Gastroesophageal sphincter (tissue), 4 donors: ENCODE results near the gene SLC9A8. TPM values are rescaled to one million over a fixed set of nuclear protein-coding genes. Genes with fewer than 3 reads are reported as not detected.

Experiments used
- ATAC-seq: fragments of 150-250 bp; one replicate; pipeline ENCODE4 v1.9.1; 2016; ENCODE audit warnings: mild to moderate bottlenecking, moderate library complexity
- H3K27ac ChIP-seq, 4 donors: fragments of 200-600 bp; sonication (generic) in 3 of 4; 1 replicate in 3 of 4; 2 replicates in 1 of 4; pipeline ENCODE4 v1.5.1; 2016 to 2019
- H3K27me3 ChIP-seq: fragments of 200-600 bp; sonication (generic); one replicate; pipeline ENCODE4 v1.5.1; 2019
- H3K36me3 ChIP-seq, 2 donors: fragments of 200-600 bp; sonication (generic); one replicate each; pipeline ENCODE4 v1.5.1; 2019; ENCODE audit warnings: control low read depth in 1 of 2
- H3K4me1 ChIP-seq, 3 donors: fragments of 200-600 bp; sonication (generic); 1 replicate in 2 of 3; 2 replicates in 1 of 3; pipeline ENCODE4 v1.5.1; 2016 to 2019; ENCODE audit warnings: control low read depth in 2 of 3
- H3K4me3 ChIP-seq, 2 donors: fragments of 200-600 bp; sonication (generic); one replicate each; pipeline ENCODE4 v1.5.1; 2019; ENCODE audit warnings: mild to moderate bottlenecking in 1 of 2, moderate library complexity in 1 of 2
- H3K9me3 ChIP-seq, 3 donors: fragments of 200-600 bp; sonication (generic); one replicate each; pipeline ENCODE4 v1.5.1; 2017 to 2019; ENCODE audit warnings: control low read depth in 2 of 3
- EP300 ChIP-seq: sonication (generic); formaldehyde crosslinking; IDR thresholded peaks from one replicate; pipeline ENCODE4 v1.6.1; 2017; ENCODE audit warnings: antibody characterized with exemption, mild to moderate bottlenecking
- POLR2A ChIP-seq, 2 donors: fragments of 450-650 bp; IDR thresholded peaks; one replicate each; pipeline ENCODE4 v1.6.1; 2017; ENCODE audit warnings: antibody characterized with exemption in 2 of 2, mild to moderate bottlenecking in 2 of 2, moderate library complexity in 1 of 2
- POLR2AphosphoS5 ChIP-seq: sonication (generic); formaldehyde crosslinking; IDR thresholded peaks from one replicate; pipeline ENCODE4 v1.6.1; 2017; ENCODE audit warnings: antibody characterized with exemption
- WGBS, 2 donors: methylation state at CpG; one replicate each; pipeline ENCODE4 v1.1.5; 2018; ENCODE audit warnings: low coverage in 1 of 2; 5-methylcytosine and 5-hydroxymethylcytosine counted together
- total RNA-seq, 4 donors: library from RNA; depleted of rRNA; stranded (reverse); fragments of >200 nt; gene quantifications; one replicate each; pipeline ENCODE4 v1.1.0, GENCODE V29; 2016
- TF ChIP-seq, protein P1 (sequence below), 4 experiments: fragments of 200-600 bp in 2 of 4; fragments of 450-650 bp in 2 of 4; sonication (generic) in 1 of 4; IDR thresholded peaks; one replicate each; pipeline ENCODE4 v1.5.1; 2017 to 2019; ENCODE audit warnings: antibody characterized with exemption in 4 of 4, mild to moderate bottlenecking in 2 of 4, moderate library complexity in 2 of 4

The SLC9A8 gene
- total RNA-seq, 4 donors from 2014 or later, result 4.7 to 9.3 (median 7.5) TPM

DNA sequence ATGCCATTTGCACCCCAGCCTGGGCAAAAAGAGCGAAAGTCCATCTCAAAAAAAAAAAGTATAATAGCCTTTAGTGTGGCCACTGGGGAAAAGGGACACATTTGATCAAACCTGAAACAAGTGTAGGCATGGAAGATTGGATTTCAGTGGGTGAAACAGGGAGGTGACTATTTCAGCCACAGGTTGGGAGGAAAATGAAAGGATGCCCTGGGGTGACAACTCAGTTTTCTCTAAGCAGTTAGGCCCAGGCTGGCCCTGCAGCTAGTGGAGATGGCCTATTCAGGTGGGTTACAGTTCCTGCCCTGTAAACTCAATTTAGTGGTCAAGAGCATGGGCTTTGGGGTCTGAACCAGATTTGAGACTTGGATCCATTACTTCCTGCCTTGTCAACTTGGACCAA, 66.3 kb downstream of the SLC9A8 start:
- H3K27me3 ChIP-seq, result no peaks in the 10 kb centered on the region
- ATAC-seq, result no peak
- 92% methylated on average over 1 of the region's 1 CpG; no CpG with 5 or more reads in 1 of the 2 donors for WGBS, 2 donors
- no peak overlapping the region for H3K27ac ChIP-seq
- H3K36me3 ChIP-seq, result peaks cover 0 to 71% of the 10 kb centered on the region in 2 donors
- no peaks in the 10 kb centered on the region for H3K9me3 ChIP-seq
- TF ChIP-seq, protein P1, sequence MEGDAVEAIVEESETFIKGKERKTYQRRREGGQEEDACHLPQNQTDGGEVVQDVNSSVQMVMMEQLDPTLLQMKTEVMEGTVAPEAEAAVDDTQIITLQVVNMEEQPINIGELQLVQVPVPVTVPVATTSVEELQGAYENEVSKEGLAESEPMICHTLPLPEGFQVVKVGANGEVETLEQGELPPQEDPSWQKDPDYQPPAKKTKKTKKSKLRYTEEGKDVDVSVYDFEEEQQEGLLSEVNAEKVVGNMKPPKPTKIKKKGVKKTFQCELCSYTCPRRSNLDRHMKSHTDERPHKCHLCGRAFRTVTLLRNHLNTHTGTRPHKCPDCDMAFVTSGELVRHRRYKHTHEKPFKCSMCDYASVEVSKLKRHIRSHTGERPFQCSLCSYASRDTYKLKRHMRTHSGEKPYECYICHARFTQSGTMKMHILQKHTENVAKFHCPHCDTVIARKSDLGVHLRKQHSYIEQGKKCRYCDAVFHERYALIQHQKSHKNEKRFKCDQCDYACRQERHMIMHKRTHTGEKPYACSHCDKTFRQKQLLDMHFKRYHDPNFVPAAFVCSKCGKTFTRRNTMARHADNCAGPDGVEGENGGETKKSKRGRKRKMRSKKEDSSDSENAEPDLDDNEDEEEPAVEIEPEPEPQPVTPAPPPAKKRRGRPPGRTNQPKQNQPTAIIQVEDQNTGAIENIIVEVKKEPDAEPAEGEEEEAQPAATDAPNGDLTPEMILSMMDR (IDR thresholded peaks at IDR 0.05), result no peak
- no peak for TF ChIP-seq POLR2AphosphoS5
- peaks cover 0 to 39% (median 0%) of the 10 kb centered on the region in 3 donors for H3K4me1 ChIP-seq
- no peak overlapping the region for H3K4me3 ChIP-seq

DNA sequence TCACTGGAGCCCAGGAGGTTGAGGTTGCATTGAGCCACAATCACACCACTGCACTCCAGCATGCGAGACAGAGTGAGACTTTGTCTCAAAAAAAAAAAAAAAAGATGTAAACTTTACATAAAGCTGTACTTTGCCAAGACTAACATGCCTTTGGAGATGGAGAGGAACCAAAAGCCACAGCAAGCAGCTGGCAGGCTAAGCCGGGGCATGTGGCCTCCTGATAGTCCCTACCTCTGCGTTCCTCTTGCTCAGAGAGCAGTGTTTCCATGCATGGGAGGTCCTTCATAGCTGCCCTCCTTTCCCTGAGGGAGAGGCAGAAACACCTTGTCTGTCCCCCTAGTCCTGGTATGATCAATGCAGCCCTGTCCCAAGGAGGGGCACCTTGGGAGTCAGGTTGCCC, 67.5 kb downstream of the SLC9A8 start:
- Histone ChIP-seq H3K27me3 (no peaks in the 10 kb centered on the region), H3K4me3 (no peak overlapping the region), H3K27ac (no peak overlapping the region), H3K36me3 (peaks cover 0 to 83% of the 10 kb centered on the region in 2 donors), H3K4me1 (peaks cover 0 to 39% (median 0%) of the 10 kb centered on the region in 3 donors), H3K9me3 (no peaks in the 10 kb centered on the region)
- WGBS, 2 donors, result 50 to 77% methylated on average over 1 to 3 of the region's 3 CpGs
- TF ChIP-seq, protein P1 (IDR thresholded peaks at IDR 0.05), result no peak
- no peak for TF ChIP-seq POLR2A (IDR thresholded peaks at IDR 0.05)
- no peak for TF ChIP-seq POLR2AphosphoS5
- TF ChIP-seq EP300, result no peak
- ATAC-seq, result no peak

DNA sequence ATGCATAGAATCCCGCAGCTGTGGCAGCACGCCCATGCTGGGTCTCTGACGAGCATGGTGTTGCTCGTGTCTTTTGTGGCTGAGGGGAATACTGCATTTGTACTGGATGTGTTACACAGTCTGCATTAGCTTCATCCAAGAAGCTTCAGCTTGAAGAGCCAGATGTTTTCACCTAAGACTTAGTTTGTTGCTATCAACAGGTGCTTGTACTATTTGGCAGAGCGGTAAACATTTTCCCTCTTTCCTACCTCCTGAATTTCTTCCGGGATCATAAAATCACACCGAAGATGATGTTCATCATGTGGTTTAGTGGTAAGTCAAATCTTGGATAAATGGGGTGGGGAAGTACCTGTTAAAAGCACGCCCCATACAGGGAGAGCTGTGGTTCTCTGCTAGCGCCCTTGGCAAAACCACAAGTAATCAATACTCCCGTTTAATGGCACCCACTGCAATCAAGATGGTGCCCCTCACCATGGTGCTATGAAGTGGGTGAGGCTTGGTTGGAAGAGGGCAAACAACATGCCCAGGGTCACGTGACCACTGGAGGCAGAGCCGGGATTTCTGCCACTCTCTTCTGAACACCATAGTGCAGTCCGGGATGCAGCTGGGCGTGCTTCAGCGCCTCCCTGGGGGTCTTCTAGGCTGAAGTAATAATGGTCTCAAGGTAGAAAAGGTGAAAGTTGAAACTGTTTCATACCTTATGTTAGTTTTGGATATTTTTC, 68.3 kb downstream of the SLC9A8 start:
- Histone ChIP-seq H3K27ac (no peak overlapping the region), H3K4me1 (peaks cover 0 to 38% (median 0%) of the 10 kb centered on the region in 3 donors), H3K36me3 (peaks cover 0 to 83% of the 10 kb centered on the region in 2 donors), H3K27me3 (no peaks in the 10 kb centered on the region), H3K9me3 (no peaks in the 10 kb centered on the region), H3K4me3 (no peak overlapping the region)
- no peak for ATAC-seq
- WGBS, 2 donors, result 84 to 90% methylated on average over 6 of the region's 15 CpGs
- TF ChIP-seq EP300 (no peak), POLR2A (IDR thresholded peaks at IDR 0.05) (no peak), POLR2AphosphoS5 (no peak)
- TF ChIP-seq, protein P1 (IDR thresholded peaks at IDR 0.05), result no peak

DNA sequence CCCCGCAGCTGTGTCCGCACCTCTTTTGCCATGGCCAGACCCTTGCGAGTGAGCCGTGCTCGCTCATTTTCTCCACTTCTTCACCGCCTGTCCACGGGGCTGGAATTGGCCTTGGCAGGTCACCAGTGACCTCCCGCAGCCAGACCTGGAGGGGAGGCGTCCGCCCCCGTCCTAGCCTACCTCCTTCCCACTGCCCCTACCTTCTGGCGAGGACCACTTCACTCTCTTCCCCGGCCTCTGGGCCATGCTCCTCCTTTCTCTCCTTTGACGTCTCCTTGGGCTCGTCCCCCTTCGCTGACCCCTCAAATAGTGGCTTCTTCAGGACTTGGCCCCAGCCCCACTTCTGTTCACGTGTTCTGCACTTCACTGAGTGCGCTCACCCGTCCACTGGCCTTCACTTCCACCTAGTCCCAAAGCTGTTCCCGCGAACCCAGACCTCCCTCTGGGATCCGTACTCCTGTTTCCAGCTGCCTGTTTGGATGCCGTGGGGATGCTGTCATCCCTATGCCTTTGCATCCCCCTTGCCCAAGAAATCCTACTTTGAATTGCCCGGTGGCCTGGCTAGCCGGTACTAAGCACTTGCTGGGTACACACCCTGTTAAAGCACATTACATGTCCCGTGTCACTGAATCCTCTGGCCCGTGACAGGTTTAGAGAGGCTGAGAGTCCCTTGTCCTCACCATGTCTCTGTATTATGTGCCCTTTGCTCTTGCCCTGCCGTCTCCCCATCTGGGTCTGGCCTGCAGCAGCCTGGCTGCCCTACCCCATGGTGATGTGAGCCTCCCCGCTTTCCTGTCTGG, 69.7 kb downstream of the SLC9A8 start:
- Histone ChIP-seq H3K27me3 (no peaks in the 10 kb centered on the region), H3K4me3 (no peak overlapping the region), H3K4me1 (peaks cover 0 to 33% (median 3%) of the 10 kb centered on the region in 3 donors), H3K27ac (no peak overlapping the region), H3K36me3 (peaks cover 0 to 89% of the 10 kb centered on the region in 2 donors), H3K9me3 (no peaks in the 10 kb centered on the region)
- WGBS, 2 donors, result 88 to 92% methylated on average over 21 to 28 of the region's 29 CpGs
- no peak for TF ChIP-seq POLR2AphosphoS5
- no peak for TF ChIP-seq EP300
- TF ChIP-seq, protein P1 (IDR thresholded peaks at IDR 0.05), result no peak
- TF ChIP-seq POLR2A (IDR thresholded peaks at IDR 0.05), result no peak
- ATAC-seq, result no peak
